ENCODE results near the gene KIR3DL2.
"Not testable (repeated sequence)": the region's sequence is repeated elsewhere in the genome, so short reads cannot be mapped to it uniquely, and the experiment has no call there.

DNA sequence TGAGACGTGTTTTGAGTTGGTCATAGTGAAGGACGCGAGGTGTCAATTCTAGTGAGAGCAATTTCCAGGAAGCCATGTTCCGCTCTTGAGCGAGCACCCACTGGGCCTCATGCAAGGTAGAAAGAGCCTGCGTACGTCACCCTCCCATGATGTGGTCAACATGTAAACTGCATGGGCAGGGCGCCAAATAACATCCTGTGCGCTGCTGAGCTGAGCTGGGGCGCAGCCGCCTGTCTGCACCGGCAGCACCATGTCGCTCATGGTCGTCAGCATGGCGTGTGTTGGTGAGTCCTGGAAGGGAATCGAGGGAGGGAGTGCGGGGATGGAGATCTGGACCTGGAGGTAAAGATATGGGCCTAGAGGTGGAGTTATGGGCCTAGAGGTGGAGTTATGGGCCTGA lies 34.0 kb upstream of the KIR3DL2 start, which contains the start of gene KIR3DL1:
- TF ChIP-seq, protein P1, sequence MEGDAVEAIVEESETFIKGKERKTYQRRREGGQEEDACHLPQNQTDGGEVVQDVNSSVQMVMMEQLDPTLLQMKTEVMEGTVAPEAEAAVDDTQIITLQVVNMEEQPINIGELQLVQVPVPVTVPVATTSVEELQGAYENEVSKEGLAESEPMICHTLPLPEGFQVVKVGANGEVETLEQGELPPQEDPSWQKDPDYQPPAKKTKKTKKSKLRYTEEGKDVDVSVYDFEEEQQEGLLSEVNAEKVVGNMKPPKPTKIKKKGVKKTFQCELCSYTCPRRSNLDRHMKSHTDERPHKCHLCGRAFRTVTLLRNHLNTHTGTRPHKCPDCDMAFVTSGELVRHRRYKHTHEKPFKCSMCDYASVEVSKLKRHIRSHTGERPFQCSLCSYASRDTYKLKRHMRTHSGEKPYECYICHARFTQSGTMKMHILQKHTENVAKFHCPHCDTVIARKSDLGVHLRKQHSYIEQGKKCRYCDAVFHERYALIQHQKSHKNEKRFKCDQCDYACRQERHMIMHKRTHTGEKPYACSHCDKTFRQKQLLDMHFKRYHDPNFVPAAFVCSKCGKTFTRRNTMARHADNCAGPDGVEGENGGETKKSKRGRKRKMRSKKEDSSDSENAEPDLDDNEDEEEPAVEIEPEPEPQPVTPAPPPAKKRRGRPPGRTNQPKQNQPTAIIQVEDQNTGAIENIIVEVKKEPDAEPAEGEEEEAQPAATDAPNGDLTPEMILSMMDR (IDR thresholded peaks at IDR 0.05) = not testable (repeated sequence)
- TF ChIP-seq POLR2A, EP300, POLR2AphosphoS5 (IDR thresholded peaks at IDR 0.05): not testable (repeated sequence)

All from gastroesophageal sphincter (tissue), 3 donors.